ENCODE measurements around the gene PGAP3. TPM values are rescaled to one million over a fixed set of nuclear protein-coding genes. Genes with fewer than 3 reads are reported as not detected.
"Not testable (repeated sequence)": the region's sequence is repeated elsewhere in the genome, so short reads cannot be mapped to it uniquely, and the experiment has no call there.

Gene PGAP3
- total RNA-seq, 1 donor from 2014 or later = 7.3 TPM

DNA sequence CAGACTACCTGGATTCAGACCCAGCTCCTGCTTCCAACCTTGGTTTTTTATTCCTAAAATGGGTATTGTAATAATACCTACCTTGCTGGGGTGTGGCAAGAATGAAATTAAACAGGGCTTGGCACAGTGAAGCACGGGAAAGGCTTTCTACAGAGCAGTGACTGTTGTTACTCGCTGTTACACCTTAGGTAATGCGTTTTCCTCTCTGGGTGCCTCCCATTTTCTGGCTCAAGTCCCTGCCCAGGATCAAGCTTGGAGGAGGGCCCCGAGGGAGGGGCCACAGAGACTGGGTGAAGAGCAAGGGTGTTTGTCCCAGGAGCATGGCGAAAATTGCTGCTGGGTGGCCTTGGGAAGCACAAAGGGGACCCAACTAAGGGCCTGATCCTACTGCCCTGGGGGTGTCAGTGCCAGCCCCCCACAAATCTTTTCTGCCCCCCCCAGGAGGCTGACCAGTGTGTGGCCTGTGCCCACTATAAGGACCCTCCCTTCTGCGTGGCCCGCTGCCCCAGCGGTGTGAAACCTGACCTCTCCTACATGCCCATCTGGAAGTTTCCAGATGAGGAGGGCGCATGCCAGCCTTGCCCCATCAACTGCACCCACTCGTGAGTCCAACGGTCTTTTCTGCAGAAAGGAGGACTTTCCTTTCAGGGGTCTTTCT, 29.2 kb upstream of the PGAP3 start:
- intact Hi-C loops (cut with micrococcal nuclease) = no loop called here
- DNase-seq (peak; percentile 52), ATAC-seq (peak; percentile 82)

DNA sequence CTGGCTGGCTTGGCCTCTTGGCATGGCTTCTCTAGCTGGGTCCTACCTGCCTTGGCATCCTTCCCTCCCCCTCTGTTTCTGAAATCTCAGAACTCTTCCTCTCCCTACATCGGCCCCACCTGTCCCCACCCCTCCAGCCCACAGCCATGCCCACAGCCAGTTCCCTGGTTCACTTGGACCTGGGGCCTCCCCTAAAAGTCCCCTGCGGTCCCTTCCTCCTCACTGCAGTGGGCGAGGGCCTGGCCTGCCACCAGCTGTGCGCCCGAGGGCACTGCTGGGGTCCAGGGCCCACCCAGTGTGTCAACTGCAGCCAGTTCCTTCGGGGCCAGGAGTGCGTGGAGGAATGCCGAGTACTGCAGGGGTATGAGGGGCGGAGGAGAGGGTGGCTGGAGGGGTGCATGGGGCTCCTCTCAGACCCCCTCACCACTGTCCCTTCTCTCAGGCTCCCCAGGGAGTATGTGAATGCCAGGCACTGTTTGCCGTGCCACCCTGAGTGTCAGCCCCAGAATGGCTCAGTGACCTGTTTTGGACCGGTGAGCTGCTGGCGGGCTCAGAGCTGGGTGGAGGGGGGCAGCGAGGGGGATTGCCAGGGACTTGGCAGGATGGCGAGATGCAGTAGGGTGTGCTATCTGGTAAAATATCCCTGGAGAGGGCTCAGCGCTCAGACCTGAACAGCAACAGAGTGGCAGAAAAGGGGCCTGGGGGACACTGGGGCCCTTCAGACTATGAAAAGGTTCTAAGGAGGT, 28.4 kb upstream of the PGAP3 start:
- intact Hi-C loops (cut with micrococcal nuclease) = no loop called here
- DNase-seq (peak; percentile 65), ATAC-seq (peak; percentile 88)

DNA sequence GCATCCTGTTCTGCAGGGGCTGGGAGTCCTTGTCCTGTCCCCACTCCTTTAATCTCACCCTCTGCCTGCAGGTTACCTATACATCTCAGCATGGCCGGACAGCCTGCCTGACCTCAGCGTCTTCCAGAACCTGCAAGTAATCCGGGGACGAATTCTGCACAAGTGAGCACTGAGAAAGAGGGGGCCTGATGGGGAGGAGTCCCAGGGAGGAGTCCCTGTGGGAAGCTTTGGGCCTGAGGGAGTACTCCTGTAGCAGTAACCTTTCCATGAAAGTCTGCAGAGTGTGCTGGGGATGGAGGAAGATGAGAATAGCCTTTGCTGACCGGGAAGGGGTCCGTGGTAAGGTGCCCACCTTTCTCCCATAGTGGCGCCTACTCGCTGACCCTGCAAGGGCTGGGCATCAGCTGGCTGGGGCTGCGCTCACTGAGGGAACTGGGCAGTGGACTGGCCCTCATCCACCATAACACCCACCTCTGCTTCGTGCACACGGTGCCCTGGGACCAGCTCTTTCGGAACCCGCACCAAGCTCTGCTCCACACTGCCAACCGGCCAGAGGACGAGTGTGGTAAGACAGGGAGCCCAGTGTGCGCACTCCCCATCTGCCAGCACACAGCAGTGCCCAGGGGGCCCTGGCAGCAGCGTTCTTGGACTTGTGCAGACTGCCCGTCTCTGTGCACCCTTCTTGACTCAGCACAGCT, 27.7 kb upstream of the PGAP3 start:
- no peak for DNase-seq
- ATAC-seq = peak; percentile 3
- intact Hi-C loops (cut with micrococcal nuclease) = no loop called here

DNA sequence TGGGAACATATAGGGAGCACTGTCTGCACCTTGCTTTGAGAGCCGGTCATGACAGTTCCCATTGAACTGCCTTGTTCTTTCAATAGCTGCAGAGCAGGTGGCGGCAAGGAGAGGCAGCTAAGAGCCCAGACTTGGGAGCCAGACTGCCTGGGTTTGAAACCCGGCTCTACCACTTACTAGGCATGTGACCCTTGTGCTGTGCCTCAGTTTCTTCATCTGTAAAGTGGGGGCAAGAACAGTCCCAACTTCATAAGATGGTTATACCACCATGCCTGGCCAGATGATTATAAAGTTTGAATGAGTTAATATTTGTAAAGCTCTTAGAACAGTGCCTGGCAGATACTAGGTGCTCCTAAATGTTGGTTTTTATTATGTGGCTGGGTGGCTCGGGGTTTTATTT, 26.4 kb upstream of the PGAP3 start:
- ATAC-seq (no peak), DNase-seq (no peak)
- intact Hi-C loops (cut with micrococcal nuclease) = no loop called here

DNA sequence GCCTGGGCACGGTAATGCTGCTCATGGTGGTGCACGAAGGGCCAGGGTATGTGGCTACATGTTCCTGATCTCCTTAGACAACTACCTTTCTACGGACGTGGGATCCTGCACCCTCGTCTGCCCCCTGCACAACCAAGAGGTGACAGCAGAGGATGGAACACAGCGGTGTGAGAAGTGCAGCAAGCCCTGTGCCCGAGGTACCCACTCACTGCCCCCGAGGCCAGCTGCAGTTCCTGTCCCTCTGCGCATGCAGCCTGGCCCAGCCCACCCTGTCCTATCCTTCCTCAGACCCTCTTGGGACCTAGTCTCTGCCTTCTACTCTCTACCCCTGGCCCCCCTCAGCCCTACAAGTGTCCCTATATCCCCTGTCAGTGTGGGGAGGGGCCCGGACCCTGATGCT, 24.0 kb upstream of the PGAP3 start:
- DNase-seq (no peak), ATAC-seq (no peak)
- intact Hi-C loops (cut with micrococcal nuclease) = no loop called here

DNA sequence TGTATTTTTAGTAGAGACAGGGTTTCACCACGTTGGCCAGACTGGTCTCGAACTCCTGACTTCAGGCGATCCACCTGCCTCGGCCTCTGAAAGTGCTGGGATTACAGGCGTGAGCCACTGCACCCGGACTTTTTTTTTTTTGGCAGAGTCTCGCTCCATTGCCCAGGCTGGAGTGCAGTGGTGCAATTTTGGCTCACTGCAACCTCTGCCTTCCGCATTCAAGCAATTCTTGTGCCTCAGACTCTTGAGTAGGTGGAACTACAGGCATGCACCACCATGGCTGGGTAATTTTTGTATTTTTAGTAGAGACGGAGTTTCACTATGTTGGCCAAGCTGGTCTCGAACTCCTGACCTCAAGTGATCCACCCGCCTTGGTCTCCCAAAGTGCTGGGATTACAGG, 23.2 kb upstream of the PGAP3 start:
- DNase-seq; intact Hi-C loops (cut with micrococcal nuclease); ATAC-seq: not testable (repeated sequence)

DNA sequence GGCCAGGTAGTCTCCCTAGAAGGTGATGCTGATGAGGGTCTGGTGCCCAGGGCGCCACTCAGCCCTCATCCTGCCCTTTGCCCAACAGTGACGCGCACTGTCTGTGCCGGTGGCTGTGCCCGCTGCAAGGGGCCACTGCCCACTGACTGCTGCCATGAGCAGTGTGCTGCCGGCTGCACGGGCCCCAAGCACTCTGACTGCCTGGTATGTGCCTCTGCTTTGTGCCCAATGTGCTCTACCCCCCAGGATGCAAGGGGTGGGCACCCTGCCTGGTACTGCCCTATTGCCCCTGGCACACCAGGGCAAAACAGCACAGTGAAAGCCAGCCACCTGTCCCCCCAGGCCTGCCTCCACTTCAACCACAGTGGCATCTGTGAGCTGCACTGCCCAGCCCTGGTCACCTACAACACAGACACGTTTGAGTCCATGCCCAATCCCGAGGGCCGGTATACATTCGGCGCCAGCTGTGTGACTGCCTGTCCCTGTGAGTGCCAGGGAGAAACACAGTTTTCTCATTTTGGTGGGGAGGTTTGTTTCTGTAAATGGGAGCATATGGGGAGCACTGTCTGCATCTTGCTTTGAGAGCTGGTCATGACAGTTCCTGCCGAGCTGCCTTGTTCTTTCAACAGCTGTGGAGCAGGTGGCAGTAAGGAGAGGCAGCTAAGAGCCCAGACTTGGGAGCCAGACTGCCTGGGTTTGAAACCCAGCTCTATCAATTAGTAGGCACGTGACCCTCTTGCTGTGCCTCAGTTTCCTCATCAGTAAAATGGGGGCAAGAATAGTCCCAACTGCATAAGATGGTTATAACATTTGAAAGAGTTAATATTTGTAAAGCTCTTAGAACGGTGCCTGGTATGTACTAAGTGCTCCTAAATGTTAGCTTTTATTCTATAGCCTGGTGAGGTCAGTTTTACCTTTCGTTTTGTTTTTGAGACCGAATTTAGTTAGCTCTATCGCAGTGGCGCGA, 22.4 kb upstream of the PGAP3 start:
- DNase-seq = no peak
- intact Hi-C loops (cut with micrococcal nuclease) = no loop called here
- ATAC-seq = no peak

DNA sequence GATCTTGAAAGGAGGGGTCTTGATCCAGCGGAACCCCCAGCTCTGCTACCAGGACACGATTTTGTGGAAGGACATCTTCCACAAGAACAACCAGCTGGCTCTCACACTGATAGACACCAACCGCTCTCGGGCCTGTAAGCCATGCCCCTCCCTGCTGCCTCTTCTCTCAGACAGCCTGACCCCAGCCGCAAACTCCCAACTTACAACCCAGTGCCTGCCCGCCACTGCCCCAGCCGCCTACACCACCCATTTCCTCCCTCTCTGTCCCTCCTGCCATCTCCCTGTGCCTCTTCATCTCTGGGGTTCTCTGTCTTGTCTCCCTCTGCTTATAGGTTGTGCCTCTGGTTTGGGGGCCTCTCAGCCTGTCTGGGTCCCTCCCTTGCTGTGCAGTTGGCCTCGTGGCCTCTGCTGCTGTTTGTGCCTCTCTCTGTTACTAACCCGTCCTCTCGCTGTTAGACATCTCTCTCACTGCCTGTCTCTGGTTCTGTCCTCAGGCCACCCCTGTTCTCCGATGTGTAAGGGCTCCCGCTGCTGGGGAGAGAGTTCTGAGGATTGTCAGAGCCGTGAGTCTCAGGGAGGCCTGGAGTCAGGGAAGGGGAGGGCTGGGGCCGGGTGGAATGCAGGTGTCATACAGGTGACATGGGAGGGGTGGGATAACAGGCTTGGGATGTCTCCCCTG, 21.6 kb upstream of the PGAP3 start:
- DNase-seq (no peak), ATAC-seq (no peak)
- intact Hi-C loops (cut with micrococcal nuclease) = no loop called here

DNA sequence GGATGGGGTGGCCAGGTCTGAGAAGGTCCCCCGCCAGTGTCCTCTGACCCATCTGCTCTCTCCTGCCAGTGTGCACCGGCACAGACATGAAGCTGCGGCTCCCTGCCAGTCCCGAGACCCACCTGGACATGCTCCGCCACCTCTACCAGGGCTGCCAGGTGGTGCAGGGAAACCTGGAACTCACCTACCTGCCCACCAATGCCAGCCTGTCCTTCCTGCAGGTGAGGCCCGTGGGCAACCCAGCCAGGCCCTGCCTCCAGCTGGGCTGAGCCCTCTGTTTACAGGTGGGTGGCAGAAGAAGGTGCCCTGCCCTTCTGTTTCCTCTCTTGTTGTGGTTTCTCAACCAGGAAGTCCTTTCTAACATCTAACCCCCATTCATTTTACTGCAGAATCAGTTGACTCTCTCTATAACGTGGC, 19.1 kb upstream of the PGAP3 start:
- intact Hi-C loops (cut with micrococcal nuclease) = no loop called here
- DNase-seq = no peak

DNA sequence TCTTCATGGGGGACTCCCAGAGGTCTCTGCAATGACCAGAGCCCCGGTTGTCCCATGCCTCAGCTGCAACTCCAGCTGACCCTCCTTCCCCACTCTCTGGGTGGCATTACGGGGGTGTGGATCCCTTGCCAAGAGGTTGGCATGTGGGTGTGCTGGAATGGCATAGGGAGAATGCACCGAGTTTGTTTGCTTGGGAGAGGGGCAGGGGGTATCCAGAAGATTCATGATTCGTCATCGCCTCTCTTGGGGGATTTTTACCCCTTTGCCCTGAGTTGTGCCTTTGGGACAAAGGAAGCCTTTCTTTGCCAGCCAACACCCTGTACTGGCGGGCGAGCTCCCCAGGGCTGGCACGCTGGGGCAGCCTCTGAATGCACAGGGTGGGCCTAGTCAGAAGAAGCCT, 18.5 kb upstream of the PGAP3 start:
- intact Hi-C loops (cut with micrococcal nuclease) = no loop called here
- no peak for DNase-seq
- ATAC-seq = no peak

More for the DNA sequence above, 19.1 kb upstream of the PGAP3 start:
- ATAC-seq = no peak

DNA sequence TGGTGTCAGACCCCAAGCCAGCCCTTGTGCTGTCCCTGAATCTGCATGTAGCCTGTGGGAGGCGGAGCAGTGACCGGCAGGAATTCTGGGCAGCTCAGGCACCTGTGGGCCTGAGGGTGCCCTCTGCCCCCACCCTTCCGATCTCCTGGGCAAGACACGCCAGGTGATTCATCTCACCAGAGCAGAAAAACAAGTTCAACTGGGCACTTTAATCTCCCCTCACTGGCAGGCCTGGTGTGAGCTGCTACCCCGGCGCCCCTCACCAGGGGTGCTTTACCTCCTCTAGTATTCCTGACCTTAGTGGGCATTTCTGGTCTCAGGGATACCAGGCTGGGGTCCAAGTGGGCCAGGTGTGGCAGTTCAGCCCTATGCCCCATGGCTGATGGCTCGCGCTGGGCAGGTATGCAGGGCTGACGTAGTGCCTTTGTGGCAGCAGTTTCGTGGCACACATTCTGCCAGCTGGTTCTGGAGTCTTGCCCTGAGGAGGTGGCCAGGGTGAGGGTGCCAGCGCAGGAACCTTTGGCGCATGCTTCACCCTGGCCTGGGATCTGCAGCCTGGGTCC, 18.0 kb upstream of the PGAP3 start:
- DNase-seq (peak; percentile 74), ATAC-seq (peak; percentile 80)
- intact Hi-C loops (cut with micrococcal nuclease) = no loop called here

DNA sequence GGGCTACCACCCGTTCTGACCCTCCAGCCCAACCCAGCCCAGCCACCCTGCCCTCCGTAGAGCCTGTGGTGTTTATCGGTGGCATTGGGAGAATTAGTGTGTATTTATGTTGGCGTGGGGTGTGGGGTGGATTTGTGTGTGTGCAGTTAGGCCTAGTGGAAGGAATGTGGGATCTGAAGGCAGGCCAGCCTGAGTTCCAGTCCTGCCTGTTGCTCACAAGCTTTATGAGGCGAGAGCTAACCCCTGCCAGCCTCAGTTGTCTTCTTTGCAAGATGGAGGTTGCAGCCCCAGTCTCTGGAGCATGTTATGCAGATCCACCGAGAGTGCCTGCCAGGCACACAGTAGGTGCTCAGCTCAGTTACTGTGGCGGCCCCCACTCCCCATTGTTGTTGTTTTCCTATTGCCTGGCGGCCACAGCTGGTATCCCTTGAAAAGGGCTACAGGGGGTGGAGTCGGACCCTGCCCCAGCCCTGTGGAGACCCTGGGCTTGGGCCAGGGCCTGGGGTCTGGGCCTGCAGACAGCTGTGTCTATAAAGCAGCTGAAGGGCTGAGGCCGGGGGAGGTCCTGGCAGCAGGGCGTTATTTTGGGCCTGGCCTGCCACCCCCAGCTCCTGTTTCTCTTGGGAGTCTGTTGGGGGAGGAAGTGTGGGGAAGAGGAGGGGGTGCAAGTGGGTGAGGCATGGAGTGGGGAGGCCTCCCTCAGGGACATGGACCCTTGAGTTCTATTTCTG, 17.1 kb upstream of the PGAP3 start:
- ATAC-seq = peak; percentile 19
- DNase-seq = peak; percentile 33
- intact Hi-C loops (cut with micrococcal nuclease) = no loop called here

DNA sequence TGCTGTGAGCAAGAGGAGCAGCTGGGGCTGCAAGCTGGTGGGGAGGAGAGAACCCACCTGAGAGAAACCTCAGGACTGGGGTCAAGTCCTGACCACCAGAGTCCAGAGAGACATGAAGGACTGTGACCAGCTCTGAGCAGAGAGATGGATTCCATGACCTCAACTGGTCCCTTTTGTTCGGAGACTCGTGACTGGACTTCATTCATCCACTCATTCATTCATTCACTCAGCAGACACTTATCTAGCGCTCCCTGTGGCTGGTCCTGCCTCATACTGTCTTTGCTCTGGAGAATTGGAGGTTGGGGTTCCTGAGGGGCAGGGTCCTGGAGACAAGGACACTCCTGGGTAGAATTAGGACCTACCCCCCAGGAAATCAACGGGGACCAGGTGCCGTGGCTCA, 16.1 kb upstream of the PGAP3 start:
- no peak for ATAC-seq
- intact Hi-C loops (cut with micrococcal nuclease) = no loop called here
- no peak for DNase-seq

DNA sequence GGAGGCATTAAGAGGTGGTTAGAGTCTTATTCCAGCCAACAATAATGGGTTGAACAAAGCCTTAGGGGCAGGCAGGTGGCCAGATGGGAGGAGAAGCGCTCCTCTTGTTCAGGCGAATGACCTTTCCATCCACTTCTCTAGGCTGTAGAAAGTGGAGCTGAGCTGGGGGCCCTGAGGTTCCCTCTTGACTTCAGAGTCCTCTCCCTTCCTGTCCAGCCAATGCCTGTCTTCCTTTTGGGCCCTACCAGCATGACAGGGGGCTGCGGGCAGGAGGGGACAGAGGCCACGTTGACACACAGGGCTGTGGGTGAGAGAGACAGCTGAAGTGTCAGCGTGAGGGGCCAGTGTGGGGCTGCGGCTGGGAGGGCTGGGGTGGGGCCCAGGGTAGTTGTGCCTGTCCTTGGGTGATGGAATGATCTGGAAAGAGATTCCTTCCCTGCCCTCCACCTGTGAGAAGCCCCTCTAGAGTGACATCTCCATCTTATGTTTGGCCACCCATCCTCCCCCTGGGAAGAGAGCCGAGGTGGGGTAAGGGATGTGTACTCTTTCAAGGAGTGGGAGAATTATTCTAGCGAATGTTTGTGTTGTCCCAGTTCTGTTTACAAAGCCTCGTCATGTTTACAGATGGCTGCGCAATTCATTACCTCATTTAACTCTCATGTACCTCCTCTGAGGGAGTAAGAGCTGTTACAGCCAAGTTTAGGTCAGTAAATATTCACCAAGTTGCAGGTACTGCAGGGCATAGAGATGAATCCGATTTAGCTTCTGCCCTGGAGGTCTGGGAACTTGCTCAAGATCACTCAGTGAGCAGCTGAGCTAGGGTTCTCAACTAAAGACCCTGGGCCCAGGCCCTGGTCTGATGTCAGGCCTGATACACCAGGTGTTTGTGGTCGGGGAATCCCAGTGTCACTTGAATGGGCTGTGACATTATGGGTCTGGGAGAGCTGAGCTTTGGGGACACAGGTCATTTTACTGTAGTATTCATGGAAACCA, 15.3 kb upstream of the PGAP3 start:
- DNase-seq (peak; percentile 35), ATAC-seq (peak; percentile 5)
- intact Hi-C loops (cut with micrococcal nuclease) = no loop called here

DNA sequence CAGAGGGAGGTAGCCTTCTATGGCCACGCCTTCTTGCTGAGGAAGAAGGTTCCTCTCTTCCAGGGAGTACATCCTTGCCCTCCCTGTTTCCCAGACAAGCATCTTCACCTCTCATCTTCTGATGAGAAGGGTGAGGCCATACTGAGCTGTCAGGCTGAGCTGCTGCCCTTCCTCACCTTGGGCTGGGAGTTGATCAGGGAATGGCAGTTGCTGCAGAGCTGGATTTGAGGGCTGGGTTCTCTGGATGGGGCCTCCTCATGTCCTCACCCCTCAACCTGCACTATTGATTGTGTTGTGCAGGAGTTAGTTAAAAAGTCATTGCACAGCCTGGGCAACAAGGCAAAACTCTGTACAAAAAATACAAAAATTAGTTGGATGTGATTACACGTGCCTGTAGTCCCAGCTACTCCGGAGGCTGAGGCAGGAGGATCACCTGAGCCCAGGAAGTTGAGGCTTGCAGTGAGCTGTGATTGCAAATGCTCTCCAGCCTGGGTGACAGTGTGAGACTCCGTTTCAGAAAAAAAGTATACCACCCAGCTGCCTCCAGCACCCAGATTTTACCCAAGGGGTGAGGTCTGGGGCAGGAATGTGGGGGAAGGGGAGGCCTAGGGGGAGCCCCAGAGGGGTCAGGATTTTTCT, 14.0 kb upstream of the PGAP3 start:
- intact Hi-C loops (cut with micrococcal nuclease) = no loop called here
- DNase-seq (no peak), ATAC-seq (no peak)
